Measurements from ENCODE around the gene SUPT16H.
A peak's percentile ranks its signal among the peaks of the same experiment; 100 is the strongest.

GRCh38 chr14:21384494-21384851 is 654 bp upstream of the SUPT16H start:
- no peak for TF ChIP-seq CTCF (IDR thresholded peaks at IDR 0.05)
- TF ChIP-seq POLR2A (IDR thresholded peaks at IDR 0.05): peak in 1 of 2 donors; percentile 8

Measured in adrenal gland (tissue), 5 donors.